GM12864 (cell line): ENCODE measurements around the gene CHMP5.
A peak's percentile ranks its signal among the peaks of the same experiment; 100 is the strongest.

Experiments used
- DNase-seq: peaks from one replicate; pipeline ENCODE4 v3.0.0-alpha.2; 2011; ENCODE audit warnings: low read depth
- H3K4me3 ChIP-seq: 2 replicates; pipeline ENCODE4 v1.5.1; 2011; ENCODE audit warnings: mild to moderate bottlenecking, low read depth, low read length, control low read depth
- TF ChIP-seq, protein P1 (sequence below): IDR thresholded peaks from 2 replicates; pipeline ENCODE4 v1.5.1; 2011; ENCODE audit warnings: low read depth, mild to moderate bottlenecking, moderate library complexity, low read length, control low read depth, inconsistent platforms; ENCODE audit errors: missing control alignments

The CHMP5 gene

GRCh38 chr9:33272061-33272460 is 7.2 kb downstream of the CHMP5 start:
- H3K4me3 ChIP-seq, result no peak overlapping the region
- no peak for DNase-seq
- TF ChIP-seq, protein P1, sequence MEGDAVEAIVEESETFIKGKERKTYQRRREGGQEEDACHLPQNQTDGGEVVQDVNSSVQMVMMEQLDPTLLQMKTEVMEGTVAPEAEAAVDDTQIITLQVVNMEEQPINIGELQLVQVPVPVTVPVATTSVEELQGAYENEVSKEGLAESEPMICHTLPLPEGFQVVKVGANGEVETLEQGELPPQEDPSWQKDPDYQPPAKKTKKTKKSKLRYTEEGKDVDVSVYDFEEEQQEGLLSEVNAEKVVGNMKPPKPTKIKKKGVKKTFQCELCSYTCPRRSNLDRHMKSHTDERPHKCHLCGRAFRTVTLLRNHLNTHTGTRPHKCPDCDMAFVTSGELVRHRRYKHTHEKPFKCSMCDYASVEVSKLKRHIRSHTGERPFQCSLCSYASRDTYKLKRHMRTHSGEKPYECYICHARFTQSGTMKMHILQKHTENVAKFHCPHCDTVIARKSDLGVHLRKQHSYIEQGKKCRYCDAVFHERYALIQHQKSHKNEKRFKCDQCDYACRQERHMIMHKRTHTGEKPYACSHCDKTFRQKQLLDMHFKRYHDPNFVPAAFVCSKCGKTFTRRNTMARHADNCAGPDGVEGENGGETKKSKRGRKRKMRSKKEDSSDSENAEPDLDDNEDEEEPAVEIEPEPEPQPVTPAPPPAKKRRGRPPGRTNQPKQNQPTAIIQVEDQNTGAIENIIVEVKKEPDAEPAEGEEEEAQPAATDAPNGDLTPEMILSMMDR, result no peak

GRCh38 chr9:33273266-33273971 is 8.6 kb downstream of the CHMP5 start:
- TF ChIP-seq, protein P1, result no peak
- DNase-seq, result no peak
- H3K4me3 ChIP-seq, result no peak overlapping the region

GRCh38 chr9:33273972-33274328 is 9.1 kb downstream of the CHMP5 start:
- DNase-seq, result no peak
- TF ChIP-seq, protein P1, result no peak
- no peak overlapping the region for H3K4me3 ChIP-seq

DNA sequence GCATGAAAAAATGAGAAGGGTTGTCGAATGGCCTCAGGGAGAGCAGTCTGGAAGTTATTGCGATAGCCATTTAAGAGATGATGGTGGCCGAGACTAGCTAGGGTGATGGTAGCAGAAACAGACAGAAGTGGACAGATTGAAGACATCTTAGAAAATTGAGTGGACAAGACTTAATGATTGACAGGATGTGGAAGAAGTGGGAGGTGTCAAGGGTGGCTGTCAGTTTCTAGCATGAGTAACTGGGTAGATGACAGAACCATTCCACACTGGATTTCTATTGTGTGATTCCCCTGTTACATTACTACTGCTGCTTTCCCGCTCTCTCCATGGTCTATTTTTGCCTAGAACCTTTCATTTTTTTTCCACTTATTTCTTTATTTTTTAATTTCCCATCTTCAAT is 12.6 kb downstream of the CHMP5 start:
- DNase-seq, result no peak
- H3K4me3 ChIP-seq, result no peak overlapping the region
- TF ChIP-seq, protein P1, result no peak

GRCh38 chr9:33285502-33285901 is 20.7 kb downstream of the CHMP5 start:
- no peak for DNase-seq
- no peak overlapping the region for H3K4me3 ChIP-seq

GRCh38 chr9:33287087-33287490 is 22.2 kb downstream of the CHMP5 start:
- TF ChIP-seq, protein P1, result peak; percentile 69
- no peak overlapping the region for H3K4me3 ChIP-seq
- no peak for DNase-seq

More at GRCh38 chr9:33285502-33285901, 20.7 kb downstream of the CHMP5 start:
- TF ChIP-seq, protein P1, result no peak

DNA sequence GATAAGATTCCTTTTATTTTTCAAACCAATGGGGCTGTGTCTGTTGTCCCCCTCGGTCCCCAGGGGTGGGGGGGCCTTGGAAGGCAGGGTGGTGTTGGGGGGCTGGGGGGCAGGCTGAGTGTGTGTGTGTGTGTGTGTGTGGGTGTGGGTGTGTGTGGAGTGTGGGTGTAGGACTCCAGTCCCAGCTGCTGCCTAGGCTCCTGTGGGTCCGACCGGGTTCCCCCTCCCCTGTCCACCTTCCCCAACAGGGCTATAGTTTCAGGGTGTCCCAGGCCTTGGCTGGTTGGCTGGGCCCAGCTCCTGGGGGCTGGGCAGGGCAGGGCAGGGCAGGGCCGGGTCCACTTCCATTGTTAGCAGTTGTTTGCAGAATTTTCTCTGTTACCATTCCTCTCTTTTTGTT is 23.4 kb downstream of the CHMP5 start:
- TF ChIP-seq, protein P1, result no peak
- DNase-seq, result no peak
- H3K4me3 ChIP-seq, result no peak overlapping the region
